HepG2 (cell line): Measurements from ENCODE around the gene TEKT5. TPM values are rescaled to one million over a fixed set of nuclear protein-coding genes. Genes with fewer than 3 reads are reported as not detected.
A peak's percentile ranks its signal among the peaks of the same experiment; 100 is the strongest.

Experiments used
- ATF2 ChIP-seq: sonication (generic); formaldehyde crosslinking; IDR thresholded peaks from 2 replicates; pipeline ENCODE4 v1.4.0; 2020; ENCODE audit warnings: missing genetic modification reagents
- HBP1 ChIP-seq: IDR thresholded peaks from 2 replicates; pipeline ENCODE4 v1.6.1; 2016; ENCODE audit warnings: low read depth, control low read depth
- MAF1 ChIP-seq: sonication (generic); formaldehyde crosslinking; IDR thresholded peaks from 2 replicates; pipeline ENCODE4 v1.5.0; 2020; ENCODE audit warnings: missing genetic modification reagents, borderline replicate concordance
- NPAS2 ChIP-seq: sonication (generic); formaldehyde crosslinking; IDR thresholded peaks from 2 replicates; pipeline ENCODE4 v1.8.0; 2022; ENCODE audit warnings: mild to moderate bottlenecking, missing genetic modification reagents, borderline replicate concordance
- ONECUT2 ChIP-seq: sonication (generic); formaldehyde crosslinking; IDR thresholded peaks from 2 replicates; pipeline ENCODE4 v1.4.0; 2020; ENCODE audit warnings: missing genetic modification reagents
- RBM39 ChIP-seq: fragments of 200-400 bp; formaldehyde crosslinking; IDR thresholded peaks from one replicate; pipeline ENCODE4 v1.6.1; 2018; ENCODE audit warnings: antibody characterized with exemption, mild to moderate bottlenecking, low read depth, low read length; ENCODE audit not compliant: poor library complexity, severe bottlenecking
- SP4 ChIP-seq: sonication (generic); formaldehyde crosslinking; IDR thresholded peaks from 2 replicates; pipeline ENCODE4 v1.8.1; 2023; ENCODE audit warnings: mild to moderate bottlenecking, missing genetic modification reagents
- SRSF1 ChIP-seq: fragments of 200-400 bp; formaldehyde crosslinking; optimal IDR thresholded peaks from 2 replicates; pipeline ENCODE3; 2017; ENCODE audit warnings: mild to moderate bottlenecking, low read depth, low read length, moderate library complexity
- TRIM22 ChIP-seq: fragments of 450-650 bp; IDR thresholded peaks from 2 replicates; pipeline ENCODE4 v1.6.1; 2017
- ZFP90 ChIP-seq: sonication (generic); formaldehyde crosslinking; IDR thresholded peaks from 2 replicates; pipeline ENCODE4 v1.8.0; 2022; ENCODE audit warnings: missing genetic modification reagents, mild to moderate bottlenecking, inconsistent platforms, borderline replicate concordance
- ZKSCAN8 ChIP-seq: IDR thresholded peaks from 2 replicates; pipeline ENCODE4 v1.6.1; 2016; ENCODE audit warnings: borderline replicate concordance, missing genetic modification reagents, missing compliant biosample characterization
- ZNF142 ChIP-seq: sonication (generic); formaldehyde crosslinking; IDR thresholded peaks from 2 replicates; pipeline ENCODE4 v1.4.0; 2020; ENCODE audit warnings: missing genetic modification reagents
- ZNF609 ChIP-seq: sonication (generic); formaldehyde crosslinking; IDR thresholded peaks from 2 replicates; pipeline ENCODE4 v1.4.0; 2020; ENCODE audit warnings: mild to moderate bottlenecking, missing genetic modification reagents, borderline replicate concordance
- polyA plus RNA-seq, 8 experiments: library from polyadenylated mRNA; depleted of rRNA in 3 of 8; stranded (reverse) in 7 of 8; unstranded in 1 of 8; fragments of >200 nt; fragmentation: Illumina TruSeq in 4 of 8; extraction: Trizol in 4 of 8; gene quantifications; 2 replicates each; pipeline versions ENCODE4 v1.2.1 to v1.2.3, GENCODE V29; 2011 to 2016; ENCODE audit warnings: low read depth in 4 of 8, missing spikeins in 1 of 8, mixed read lengths in 1 of 8; ENCODE audit not compliant: insufficient read depth in 1 of 8
- total RNA-seq, 5 experiments: library from RNA; depleted of rRNA; stranded (reverse); fragments of >200 nt; fragmentation: Illumina TruSeq; extraction: Trizol; gene quantifications; 2 replicates each; pipeline ENCODE4 v1.2.3, GENCODE V29; 2016; ENCODE audit warnings: low read depth in 1 of 5

TEKT5 gene
- total and polyA plus RNA-seq, 2 of the 13 experiments (the other 11 are each of a cell fraction or from before 2014, with no cell fraction given), result 0.16 TPM; not detected in 1

GRCh38 chr16:10610499-10611184, 84.1 kb downstream of the TEKT5 start (continued):
- peak; percentile 77 for TF ChIP-seq ATF2
- no peak for TF ChIP-seq NPAS2 (CRISPR knock-in tag)
- TF ChIP-seq HBP1 (CRISPR knock-in tag), result peak; percentile 71; the same call in 1 of the 2 replicates
- peak; percentile 92 for TF ChIP-seq ZNF609 (CRISPR knock-in tag)
- TF ChIP-seq RBM39, result no peak
- TF ChIP-seq SP4 (CRISPR knock-in tag), result no peak
- TF ChIP-seq ZKSCAN8, result peak; percentile 89; the same call in 1 of the 2 replicates
- TF ChIP-seq TRIM22, result no peak
- TF ChIP-seq SRSF1, result no peak
- peak; percentile 27; the same call in 1 of the 2 replicates for TF ChIP-seq ZFP90 (CRISPR knock-in tag)
- TF ChIP-seq MAF1 (CRISPR knock-in tag), result 0 out of 2 replicates have a peak, but pooled peaks have one; percentile 17
- no peak for TF ChIP-seq ZNF142
- TF ChIP-seq ONECUT2, result no peak
